H1 (cell line): ENCODE data around the gene PTGDS. TPM values are rescaled to one million over a fixed set of nuclear protein-coding genes. Genes with fewer than 3 reads are reported as not detected.
A peak's percentile ranks its signal among the peaks of the same experiment; 100 is the strongest.

Experiments used
- ASH2L ChIP-seq: fragments of 200-600, 300-600 bp; sonication (generic); IDR thresholded peaks from one replicate; pipeline ENCODE4 v1.7.1; 2017; ENCODE audit warnings: low read length
- CTCF ChIP-seq, 3 experiments: IDR thresholded peaks; 1 replicate in 2 of 3; 2 replicates in 1 of 3; pipeline versions ENCODE4 v1.5.1 to v1.6.1; 2011; ENCODE audit warnings: low read length in 3 of 3, mild to moderate bottlenecking in 3 of 3, inconsistent platforms in 2 of 3, low read depth in 1 of 3, moderate library complexity in 1 of 3; ENCODE audit not compliant: insufficient read depth in 1 of 3; ENCODE audit errors: control extremely low read depth in 1 of 3
- KDM4A ChIP-seq: IDR thresholded peaks from one replicate; pipeline ENCODE4 v1.7.1; 2012; ENCODE audit warnings: low read depth, mild to moderate bottlenecking, moderate library complexity, low read length, inconsistent platforms; ENCODE audit not compliant: severe bottlenecking
- polyA plus RNA-seq, 7 experiments: library from polyadenylated mRNA; depleted of rRNA in 3 of 7; stranded (reverse) in 5 of 7; unstranded in 2 of 7; fragments of >200 nt in 5 of 7; fragments of 200-250 nt in 2 of 7; gene quantifications; 1 replicate in 5 of 7; 2 replicates in 1 of 7; 4 replicates in 1 of 7; pipeline versions ENCODE4 v1.2.1 to v1.2.3, GENCODE V29; 2011 to 2013; ENCODE audit warnings: missing spikeins in 2 of 7, mixed read lengths in 2 of 7
- total RNA-seq: library from RNA; stranded (reverse); fragmentation: NEBNext Ultra II Directional; extraction: Animal tissue kit (Norgen Biotek cat#: 25700); gene quantifications from 2 replicates; pipeline ENCODE4 v1.2.1, GENCODE V29; 2021

The PTGDS gene
- total and polyA plus RNA-seq, 2 of the 8 experiments (the other 6 are each of a cell fraction or from before 2014, with no cell fraction given) = 1.7 to 2.3 TPM

- TF ChIP-seq CTCF (IDR thresholded peaks at IDR 0.05; ENCODE audit: control extremely low read depth in 1 of 3, insufficient read depth in 1 of 3, low read depth in 1 of 3, low read length in 3 of 3) (peak in 2 of 3 experiments; percentile 44 to 53; a peak in 3 of 4 replicates), KDM4A (peak; percentile 70), ASH2L (peak; percentile 61)
These were observed 51.2 kb downstream of the PTGDS start (continued) for GRCh38 chr9:137028263-137029057.
